Activated naive CD4-positive, alpha-beta T cell treated with anti-CD3 and anti-CD28 coated beads, Interleukin-2, amount 10 ng/mL, durations not matched to agents 7 days and 5 days (primary cell): Measurements from ENCODE around the gene CCDC167.
"Not testable (repeated sequence)": the region's sequence is repeated elsewhere in the genome, so short reads cannot be mapped to it uniquely, and the experiment has no call there.

ENCODE experiments used
- CTCF ChIA-PET: fragments of 350-600 bp; sonication (Branson Sonifier 250); formaldehyde crosslinking; loops from one replicate; lab custom pipeline; 2021; ENCODE audit warnings: antibody characterized with exemption; lab: Charles Lee
- DNase-seq: peaks from one replicate; pipeline ENCODE4 v3.0.0-alpha.2; 2020
- H3K27ac Mint-ChIP-seq: one replicate; pipeline ENCODE4 v1.8.0; 2021; ENCODE audit warnings: mild to moderate bottlenecking, moderate library complexity, mixed read lengths
- H3K27me3 Mint-ChIP-seq: one replicate; pipeline ENCODE4 v1.8.0; 2021; ENCODE audit warnings: mild to moderate bottlenecking, mixed read lengths
- H3K36me3 Mint-ChIP-seq: one replicate; pipeline ENCODE4 v1.8.0; 2021; ENCODE audit warnings: mixed read lengths
- H3K4me1 Mint-ChIP-seq: one replicate; pipeline ENCODE4 v1.8.0; 2021; ENCODE audit warnings: mixed read lengths
- H3K4me3 Mint-ChIP-seq: one replicate; pipeline ENCODE4 v1.8.0; 2021; ENCODE audit warnings: mild to moderate bottlenecking, moderate library complexity, mixed read lengths
- H3K9me3 Mint-ChIP-seq: one replicate; pipeline ENCODE4 v1.8.0; 2021; ENCODE audit warnings: mixed read lengths

Gene CCDC167

DNA sequence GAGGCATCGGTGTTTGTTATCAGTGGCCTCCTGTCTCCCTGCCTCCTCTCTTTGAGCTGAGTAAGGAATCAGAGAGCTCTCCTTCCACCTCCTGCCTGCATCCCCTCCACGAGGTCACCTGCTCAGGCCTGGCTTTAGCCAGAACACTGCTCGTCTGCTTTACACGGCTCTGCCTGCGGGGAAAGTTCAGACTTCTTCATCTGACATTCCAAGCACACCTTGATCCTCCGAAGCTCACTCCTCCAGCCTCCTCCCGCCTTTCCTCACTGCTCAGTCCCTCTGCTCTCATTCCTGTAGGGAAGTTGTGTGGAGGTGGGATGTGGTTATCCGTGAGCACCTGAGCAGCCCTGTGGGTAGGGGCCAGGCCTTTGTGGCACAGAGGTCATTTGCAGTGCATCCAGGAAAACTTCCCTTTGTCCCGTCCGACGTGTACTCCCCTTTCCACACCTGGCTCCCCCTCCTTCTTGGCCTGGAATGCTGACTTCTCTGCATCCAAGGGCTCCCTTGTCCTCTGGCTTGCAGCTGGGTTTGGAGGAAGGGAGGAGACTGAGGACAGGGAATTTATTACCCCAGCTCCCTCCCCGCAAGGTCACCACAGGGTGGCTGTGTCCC lies 12.8 kb upstream of the CCDC167 start:
- peaks cover 14% of the 10 kb centered on the region for H3K27me3 Mint-ChIP-seq
- no peaks in the 10 kb centered on the region for H3K9me3 Mint-ChIP-seq
- no peak overlapping the region for H3K4me3 Mint-ChIP-seq
- H3K36me3 Mint-ChIP-seq = peaks cover 2% of the 10 kb centered on the region
- CTCF ChIA-PET = interaction anchor here (0.7 to 1.2 kb wide), 3 partner anchors 8 to 25 kb away, joined by 3 to 4 read pairs (median 3); no protein-coding TSS in a partner anchor
- peaks cover 59% of the 10 kb centered on the region for H3K4me1 Mint-ChIP-seq
- no peak for DNase-seq
- no peak overlapping the region for H3K27ac Mint-ChIP-seq

- CTCF ChIA-PET = interaction anchor here (1.1 to 1.2 kb wide), 2 partner anchors 20 to 26 kb away, joined by 3 read pairs; no protein-coding TSS in a partner anchor
- no peaks in the 10 kb centered on the region for H3K9me3 Mint-ChIP-seq
- peaks cover 14% of the 10 kb centered on the region for H3K27me3 Mint-ChIP-seq
- peaks cover 2% of the 10 kb centered on the region for H3K36me3 Mint-ChIP-seq
- H3K4me3 Mint-ChIP-seq = no peak overlapping the region
- no peak for DNase-seq
- peaks cover 56% of the 10 kb centered on the region for H3K4me1 Mint-ChIP-seq
- no peak overlapping the region for H3K27ac Mint-ChIP-seq
These were observed 12.3 kb upstream of the CCDC167 start for GRCh38 chr6:37511910-37512399.

GRCh38 chr6:37511201-37511600 lies 11.5 kb upstream of the CCDC167 start:
- Mint-ChIP-seq H3K36me3 (peaks cover 2% of the 10 kb centered on the region), H3K4me1 (peaks cover 48% of the 10 kb centered on the region), H3K9me3 (no peaks in the 10 kb centered on the region), H3K27me3 (peaks cover 14% of the 10 kb centered on the region), H3K4me3 (no peak overlapping the region), H3K27ac (no peak overlapping the region)
- CTCF ChIA-PET = interaction anchor here (1.1 kb wide), 1 partner anchor 19 kb away, joined by 3 read pairs; no protein-coding TSS in a partner anchor
- no peak for DNase-seq

- H3K27ac Mint-ChIP-seq = peak overlapping the region; percentile 71
- H3K4me1 Mint-ChIP-seq = peaks cover 35% of the 10 kb centered on the region
- H3K4me3 Mint-ChIP-seq = no peak overlapping the region
- CTCF ChIA-PET = interaction anchor here (0.9 to 1.7 kb wide), 2 partner anchors 9 to 59 kb away, joined by 3 to 6 read pairs; no protein-coding TSS in a partner anchor
- peaks cover 2% of the 10 kb centered on the region for H3K36me3 Mint-ChIP-seq
- H3K27me3 Mint-ChIP-seq = peaks cover 14% of the 10 kb centered on the region
- H3K9me3 Mint-ChIP-seq = no peaks in the 10 kb centered on the region
- DNase-seq = peak; percentile 60
These were observed 8.2 kb upstream of the CCDC167 start for GRCh38 chr6:37507690-37508421.

- CTCF ChIA-PET = no interaction called here
- no peak for DNase-seq
- Mint-ChIP-seq H3K4me3 (no peak overlapping the region), H3K36me3 (peaks cover 2% of the 10 kb centered on the region), H3K9me3 (no peaks in the 10 kb centered on the region), H3K4me1 (peaks cover 42% of the 10 kb centered on the region), H3K27me3 (peaks cover 7% of the 10 kb centered on the region), H3K27ac (peak overlapping the region; percentile 60)
These were observed 7.4 kb upstream of the CCDC167 start for GRCh38 chr6:37507077-37507476.

DNA sequence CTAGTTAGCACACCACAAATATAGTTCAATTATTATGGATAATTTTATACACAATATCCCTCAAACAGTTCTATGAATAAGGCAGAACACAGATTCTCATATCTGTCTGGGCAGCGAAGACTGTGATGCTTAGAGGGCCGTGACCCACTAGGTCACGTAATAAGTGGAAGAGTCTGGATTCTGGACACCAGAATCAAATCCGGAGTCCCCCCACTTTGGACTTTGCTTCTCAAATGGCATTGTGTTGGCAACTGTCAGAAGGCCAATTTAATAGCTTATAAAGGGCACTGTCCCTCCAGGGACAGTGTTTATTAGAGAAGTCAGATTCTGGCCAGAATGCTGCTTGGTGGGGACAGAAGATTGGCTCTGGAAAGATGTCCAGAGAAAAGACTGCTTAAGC lies 6.8 kb upstream of the CCDC167 start:
- H3K4me3 Mint-ChIP-seq = no peak overlapping the region
- peaks cover 48% of the 10 kb centered on the region for H3K4me1 Mint-ChIP-seq
- H3K27ac Mint-ChIP-seq = no peak overlapping the region
- no peak for DNase-seq
- CTCF ChIA-PET = interaction anchor here (6.4 kb wide), 1 partner anchor 11 kb away, joined by 34 read pairs; no protein-coding TSS in a partner anchor
- peaks cover 4% of the 10 kb centered on the region for H3K27me3 Mint-ChIP-seq
- no peaks in the 10 kb centered on the region for H3K9me3 Mint-ChIP-seq
- H3K36me3 Mint-ChIP-seq = peaks cover 2% of the 10 kb centered on the region

DNA sequence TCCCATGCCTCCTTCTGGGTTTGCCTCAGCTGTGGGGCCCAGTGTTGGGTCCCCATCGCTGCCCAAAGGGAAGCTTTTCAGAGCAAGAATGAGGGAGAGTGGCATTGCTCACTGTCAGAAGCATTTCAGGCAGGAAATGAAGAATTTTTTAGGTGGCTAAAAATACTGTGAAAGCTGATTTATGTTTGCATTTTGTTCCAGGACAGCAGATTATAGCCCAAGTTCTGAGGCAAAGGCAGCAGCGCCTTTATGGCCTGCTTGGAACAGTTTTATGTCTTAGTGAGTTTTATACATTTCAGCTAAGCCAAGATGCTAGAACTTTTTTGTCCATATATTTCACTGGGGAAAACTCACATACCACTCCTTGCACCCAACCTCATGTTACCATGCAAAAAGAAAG lies 4.3 kb upstream of the CCDC167 start:
- Mint-ChIP-seq H3K27me3 (no peaks in the 10 kb centered on the region), H3K27ac (peak overlapping the region; percentile 91), H3K9me3 (no peaks in the 10 kb centered on the region), H3K4me1 (peaks cover 67% of the 10 kb centered on the region), H3K36me3 (peaks cover 6% of the 10 kb centered on the region), H3K4me3 (no peak overlapping the region)
- no peak for DNase-seq
- CTCF ChIA-PET = interaction anchor here (1.5 to 6.4 kb wide), 2 partner anchors 13 to 62 kb away, joined by 7 to 34 read pairs; no protein-coding TSS in a partner anchor

GRCh38 chr6:37503309-37503965 lies 3.7 kb upstream of the CCDC167 start:
- Mint-ChIP-seq H3K9me3 (no peaks in the 10 kb centered on the region), H3K4me1 (peaks cover 66% of the 10 kb centered on the region), H3K27me3 (no peaks in the 10 kb centered on the region), H3K4me3 (no peak overlapping the region), H3K27ac (peak overlapping the region; percentile 91), H3K36me3 (peaks cover 5% of the 10 kb centered on the region)
- DNase-seq = no peak
- CTCF ChIA-PET = interaction anchor here (1.5 to 6.4 kb wide), 3 partner anchors 14 to 64 kb away, joined by 6 to 34 read pairs (median 7); no protein-coding TSS in a partner anchor

DNA sequence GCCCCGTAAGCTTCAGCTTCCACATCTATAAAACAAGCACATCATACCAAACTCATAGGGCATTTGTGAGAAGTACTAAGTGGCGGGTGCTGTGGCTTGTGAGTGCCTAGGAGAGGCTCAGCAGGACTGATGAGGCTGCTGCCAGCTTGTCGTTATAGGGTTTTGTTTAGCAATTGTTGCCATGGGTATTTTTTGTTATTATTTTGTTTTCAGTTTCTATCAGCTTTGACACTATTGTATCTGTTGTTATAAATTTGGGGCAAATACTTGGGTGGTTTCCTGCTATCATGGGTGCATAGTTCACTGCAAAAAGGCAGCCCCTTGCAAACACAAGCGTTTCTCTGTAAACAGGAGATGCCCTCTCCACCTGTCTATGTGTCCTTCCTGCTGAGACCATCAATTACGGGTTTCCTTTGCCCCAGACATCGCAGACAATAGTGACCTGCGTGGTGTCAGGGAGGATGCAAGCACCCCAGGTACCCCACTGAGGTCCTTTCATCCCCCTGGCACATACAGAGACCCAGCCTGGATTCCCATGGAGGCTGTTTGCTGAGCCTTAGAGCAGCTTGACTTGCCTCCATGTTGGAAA lies 3.1 kb upstream of the CCDC167 start:
- Mint-ChIP-seq H3K9me3 (no peaks in the 10 kb centered on the region), H3K27ac (peak overlapping the region; percentile 91), H3K27me3 (no peaks in the 10 kb centered on the region), H3K4me1 (peaks cover 64% of the 10 kb centered on the region), H3K36me3 (peaks cover 4% of the 10 kb centered on the region), H3K4me3 (no peak overlapping the region)
- CTCF ChIA-PET = interaction anchor here (0.9 to 6.4 kb wide), 6 partner anchors 8 to 66 kb away, joined by 3 to 34 read pairs (median 4); no protein-coding TSS in a partner anchor
- DNase-seq = peak; percentile 61

DNA sequence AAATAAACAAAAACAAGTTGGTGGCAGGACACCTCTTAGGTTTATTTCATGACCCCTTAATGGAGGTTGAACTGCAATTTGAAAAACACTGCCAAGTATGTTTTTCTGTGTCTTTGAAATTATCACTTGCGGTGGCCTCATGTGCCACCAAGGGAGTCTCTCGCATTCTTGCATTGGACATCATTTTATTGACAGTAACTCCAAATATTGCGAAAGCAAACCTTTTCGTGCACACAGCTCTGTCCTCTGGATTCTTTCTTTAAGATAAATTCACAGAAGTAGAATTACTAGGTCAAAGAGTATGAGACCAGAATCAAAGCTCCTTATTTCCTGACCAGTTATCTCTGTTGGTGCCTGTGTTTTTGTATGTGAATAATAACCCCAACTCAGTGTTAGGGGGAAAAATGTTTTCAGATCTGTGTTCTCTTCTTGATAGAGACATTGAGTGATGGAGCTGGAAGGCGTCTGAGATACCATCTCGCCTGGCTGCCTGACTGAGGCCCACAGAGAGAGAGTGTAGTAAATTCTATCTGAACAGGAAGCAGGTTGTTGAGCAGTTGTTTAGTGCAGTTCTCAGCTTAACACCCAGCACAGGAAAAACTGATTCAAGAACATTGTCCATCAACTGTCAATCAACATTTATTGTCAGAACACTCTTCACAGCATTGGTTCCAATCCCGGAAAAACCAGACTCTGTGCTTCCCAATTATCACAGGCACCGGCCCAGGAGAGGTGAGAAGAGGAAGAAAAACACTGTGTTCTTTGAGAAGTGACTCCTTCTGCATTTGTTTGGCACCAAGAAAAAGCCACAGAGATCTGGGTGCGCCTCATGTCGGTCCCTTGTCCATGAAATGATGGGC lies 2.2 kb upstream of the CCDC167 start:
- DNase-seq = peak; percentile 58
- no peaks in the 10 kb centered on the region for H3K9me3 Mint-ChIP-seq
- peaks cover 70% of the 10 kb centered on the region for H3K4me1 Mint-ChIP-seq
- peak overlapping the region; percentile 91 for H3K27ac Mint-ChIP-seq
- peak overlapping the region; percentile 21 for H3K4me3 Mint-ChIP-seq
- H3K36me3 Mint-ChIP-seq = peaks cover 4% of the 10 kb centered on the region
- CTCF ChIA-PET = interaction anchor here (0.9 to 6.4 kb wide), 6 partner anchors 7 to 67 kb away, joined by 3 to 34 read pairs (median 4); no protein-coding TSS in a partner anchor
- H3K27me3 Mint-ChIP-seq = no peaks in the 10 kb centered on the region

DNA sequence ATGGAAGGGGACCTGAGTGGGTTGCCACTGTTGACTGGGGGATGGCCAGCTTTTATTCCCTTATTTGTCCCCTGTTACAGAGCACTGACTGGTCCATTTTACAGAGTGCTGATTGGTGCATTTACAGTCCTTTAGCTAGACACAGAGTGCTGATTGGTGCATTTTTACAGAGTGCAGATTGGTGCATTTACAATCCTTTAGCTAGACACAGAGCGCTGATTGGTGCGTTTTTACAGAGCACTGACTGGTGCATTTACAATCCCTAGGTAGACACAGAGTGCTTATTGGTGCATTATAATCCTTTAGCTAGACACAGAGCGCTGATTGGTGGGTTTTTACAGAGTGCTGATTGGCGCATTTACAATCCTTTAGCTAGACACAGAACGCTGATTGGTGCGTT lies 1.2 kb upstream of the CCDC167 start:
- not testable (repeated sequence) for H3K27me3 Mint-ChIP-seq, H3K4me3 Mint-ChIP-seq, H3K9me3 Mint-ChIP-seq, DNase-seq, H3K36me3 Mint-ChIP-seq
- H3K27ac Mint-ChIP-seq = peak overlapping the region; percentile 15
- CTCF ChIA-PET = interaction anchor here (1.3 to 6.4 kb wide), 2 partner anchors 16 to 65 kb away, joined by 3 to 34 read pairs; no protein-coding TSS in a partner anchor
- H3K4me1 Mint-ChIP-seq = peaks cover 72% of the 10 kb centered on the region

GRCh38 chr6:37500294-37500608 lies 558 bp upstream of the CCDC167 start:
- no peak for DNase-seq
- Mint-ChIP-seq H3K9me3 (no peaks in the 10 kb centered on the region), H3K27me3 (no peaks in the 10 kb centered on the region), H3K27ac (peak overlapping the region; percentile 93), H3K4me1 (peaks cover 72% of the 10 kb centered on the region), H3K36me3 (peaks cover 4% of the 10 kb centered on the region), H3K4me3 (peak overlapping the region; percentile 97)
- CTCF ChIA-PET = interaction anchor here (1.0 to 6.4 kb wide), 4 partner anchors 17 to 66 kb away, joined by 3 to 34 read pairs (median 4); no protein-coding TSS in a partner anchor
